Spleen (tissue), 7 donors: Measurements from ENCODE around the gene MAN1B1.

Experiments used
- CTCF ChIP-seq, 11 experiments: fragments of 200-600 bp in 7 of 11; fragments of 450-650 bp in 4 of 11; sonication (generic) in 4 of 11; IDR thresholded peaks in 8 of 11; conservative IDR thresholded peaks in 3 of 11; 1 replicate in 7 of 11; 2 replicates in 4 of 11; pipeline versions ENCODE4 v1.4.0 to v1.8.0; 2016 to 2021; ENCODE audit warnings: antibody characterized with exemption in 11 of 11, inconsistent platforms in 4 of 11, mild to moderate bottlenecking in 1 of 11
- POLR2A ChIP-seq, 3 donors: fragments of 450-650 bp; IDR thresholded peaks; one replicate each; pipeline ENCODE4 v1.5.1; 2017; ENCODE audit warnings: antibody characterized with exemption in 3 of 3, mild to moderate bottlenecking in 1 of 3
- POLR2AphosphoS5 ChIP-seq, 3 donors: sonication (generic); formaldehyde crosslinking; IDR thresholded peaks; one replicate each; pipeline ENCODE4 v1.5.1; 2017; ENCODE audit warnings: antibody characterized with exemption in 3 of 3
- donor health status: DM: no; HTN: no; CAD: no; lungs with moderate emphysema.
- donor health status: DM: no; HTN: no; CAD: no.
- donor health status: DM: no; HTN: no; CAD: no.

DNA sequence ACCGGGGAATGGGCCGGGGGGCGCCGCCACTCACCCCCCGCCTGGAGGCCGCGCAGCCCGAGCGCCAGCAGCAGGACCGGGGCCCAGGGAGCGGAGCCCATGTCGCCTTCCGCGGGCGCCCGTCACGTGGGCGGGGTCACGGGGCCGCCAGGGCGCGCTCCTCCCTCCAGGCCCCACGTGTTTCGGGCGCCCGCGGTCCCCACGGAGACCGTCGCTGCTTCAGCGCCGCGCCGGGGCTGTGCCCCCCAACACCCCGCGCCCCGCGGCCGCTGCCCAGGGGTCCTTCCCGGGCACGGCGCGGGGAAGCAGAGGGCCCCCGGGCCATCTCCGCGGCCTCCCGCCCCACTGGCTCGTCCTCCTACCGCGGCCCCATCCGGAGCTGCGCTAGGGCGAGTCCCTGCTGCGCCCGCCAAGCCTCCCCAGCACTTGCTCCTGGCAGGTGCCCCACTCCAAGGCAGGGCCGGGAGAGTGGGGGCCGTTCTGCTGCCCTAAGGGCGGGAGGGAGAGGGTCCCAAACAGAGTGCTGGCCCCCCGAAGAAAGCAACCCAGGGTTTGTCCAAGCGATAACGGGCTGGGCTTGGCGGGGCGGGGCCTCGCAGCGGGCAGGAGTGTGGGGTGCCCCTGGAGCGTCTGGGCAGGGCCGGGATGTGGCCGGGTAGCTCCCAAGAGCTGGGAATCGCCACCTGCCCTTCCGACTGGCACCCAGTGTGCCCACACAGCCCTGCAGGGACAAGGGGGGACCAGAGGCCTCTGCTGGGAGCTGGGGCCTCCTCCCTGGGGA is 28.0 kb downstream of the MAN1B1 start, which contains the start of gene DPP7:
- peak in 1 of 11 experiments; percentile 9 for TF ChIP-seq CTCF (IDR thresholded peaks at IDR 0.05 in 8 of 11, conservative IDR thresholded peaks at IDR 0.05 in 3 of 11)
- TF ChIP-seq POLR2AphosphoS5 (IDR thresholded peaks at IDR 0.05) = peak; percentile 77 to 78 (median 77)
- no peak for TF ChIP-seq POLR2A (IDR thresholded peaks at IDR 0.05)
